GM21515 (cell line): ENCODE results near the gene CNOT8.
A peak's percentile ranks its signal among the peaks of the same experiment; 100 is the strongest.
"Not testable (repeated sequence)": the region's sequence is repeated elsewhere in the genome, so short reads cannot be mapped to it uniquely, and the experiment has no call there.

Experiments used
- ATAC-seq: cut with Tn5 transposase; IDR thresholded peaks from one replicate; pipeline ENCODE4 v1.9.1; 2021; ENCODE audit not compliant: unreplicated experiment

The CNOT8 gene

DNA sequence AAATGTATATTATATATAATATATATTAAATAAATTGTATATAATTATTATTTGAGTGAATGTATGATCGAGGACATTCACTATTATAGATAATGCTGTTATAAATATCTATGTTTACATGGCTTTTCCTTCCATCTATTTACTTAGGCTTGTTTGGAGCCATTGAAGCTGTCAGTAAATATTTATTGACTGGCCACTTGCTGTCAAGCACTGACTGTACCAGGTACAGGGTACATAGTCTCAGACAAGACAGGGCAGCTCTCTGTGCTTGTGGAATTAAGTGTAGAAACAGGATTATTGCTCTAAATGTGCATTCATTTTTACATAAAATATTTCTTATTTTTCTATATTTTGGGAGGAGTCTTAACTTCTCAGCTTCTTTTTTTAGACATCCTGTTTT is 24.4 kb upstream of the CNOT8 start:
- ATAC-seq: no peak

- ATAC-seq: not testable (repeated sequence)
These were observed 22.8 kb upstream of the CNOT8 start for GRCh38 chr5:154835701-154836052.

DNA sequence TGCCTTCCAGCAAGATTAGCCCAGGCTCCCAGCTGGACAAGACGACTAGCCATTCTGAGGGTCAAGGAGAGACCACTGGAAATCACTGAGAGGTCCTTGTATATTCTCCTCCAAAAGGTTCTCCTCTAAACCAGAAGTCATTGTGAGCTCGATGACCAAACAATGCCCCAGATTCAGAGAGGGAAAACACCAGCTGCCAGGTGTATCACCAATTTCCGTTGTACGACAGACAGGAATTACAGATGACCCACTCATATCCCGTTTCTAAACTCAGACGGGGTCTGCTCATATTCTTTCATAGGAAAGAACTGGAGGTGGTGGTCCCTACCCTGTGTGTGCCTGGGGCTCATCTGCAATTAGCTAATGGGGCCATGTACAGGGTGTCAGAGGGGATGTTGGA is 22.2 kb upstream of the CNOT8 start:
- ATAC-seq: no peak

GRCh38 chr5:154837009-154837901 is 21.2 kb upstream of the CNOT8 start:
- ATAC-seq: no peak

DNA sequence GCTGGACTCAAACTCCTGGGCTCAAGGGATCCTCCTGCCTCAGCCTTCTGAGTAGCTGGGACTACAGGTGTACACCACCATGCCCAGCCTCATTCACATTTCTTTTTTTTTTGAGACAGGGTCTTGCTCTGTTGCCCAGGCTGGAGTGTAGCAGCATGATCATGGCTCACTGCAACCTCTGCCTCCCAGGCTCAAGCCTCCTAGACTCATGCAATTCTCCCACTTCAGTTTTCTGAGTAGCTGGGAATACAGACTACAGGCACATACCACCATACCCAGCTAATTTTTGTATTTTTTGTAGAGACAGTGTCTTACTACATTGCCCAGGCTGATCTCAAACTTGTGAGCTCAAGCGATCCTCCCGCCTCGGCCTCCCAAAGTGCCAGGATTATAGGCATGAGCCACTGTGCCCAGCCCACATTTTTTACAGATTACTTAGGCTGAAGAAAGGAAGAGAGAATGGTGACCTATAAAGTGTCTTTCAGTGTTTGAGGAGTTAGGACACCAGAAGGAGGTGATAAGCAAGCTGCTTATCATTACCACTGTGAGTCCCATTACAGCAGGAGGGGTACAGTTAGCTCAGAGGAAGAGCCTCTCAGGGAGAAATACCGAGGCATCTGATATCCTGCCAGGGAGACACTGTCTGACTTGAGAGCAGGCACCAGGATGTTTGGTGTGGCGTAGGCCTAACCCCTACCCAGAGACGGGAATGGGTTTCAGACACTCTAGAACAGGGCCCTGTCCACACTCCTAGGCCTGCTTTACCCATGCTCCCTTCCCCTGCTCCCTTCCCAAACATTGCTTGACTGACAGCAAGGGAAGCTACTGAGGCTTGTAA is 17.8 kb upstream of the CNOT8 start:
- no peak for ATAC-seq

GRCh38 chr5:154841273-154841661 is 17.2 kb upstream of the CNOT8 start:
- no peak for ATAC-seq

GRCh38 chr5:154842689-154843530 is 15.5 kb upstream of the CNOT8 start:
- no peak for ATAC-seq

DNA sequence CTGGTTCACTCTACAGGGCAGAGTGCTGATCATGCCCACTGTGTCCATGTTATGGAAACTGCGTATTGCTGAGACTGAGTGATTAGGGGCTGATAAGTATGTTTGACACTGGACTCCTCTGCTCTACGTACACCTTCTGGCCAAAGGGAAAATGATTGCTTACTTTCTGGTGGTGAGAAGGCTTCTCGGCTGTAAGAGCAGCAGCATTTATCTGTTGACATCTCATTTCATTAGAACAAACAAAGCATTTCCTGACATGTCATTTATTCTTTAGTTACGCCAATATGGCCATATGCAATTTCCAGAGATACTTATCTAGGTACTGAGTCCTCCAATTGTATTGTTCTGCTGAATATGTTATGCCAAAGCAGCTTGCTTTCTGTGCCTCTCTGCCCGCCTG is 13.6 kb upstream of the CNOT8 start:
- no peak for ATAC-seq

- ATAC-seq: no peak
These were observed 9.1 kb upstream of the CNOT8 start for GRCh38 chr5:154849264-154849785.

GRCh38 chr5:154849791-154850201 is 8.6 kb upstream of the CNOT8 start:
- no peak for ATAC-seq

- no peak for ATAC-seq
These were observed 8.0 kb upstream of the CNOT8 start, which contains the start of gene FAXDC2 for GRCh38 chr5:154850255-154851062. Gene FAXDC2, minus strand, starts transcription at chr5:154850603. Its CDS starts 12,425 bp downstream, at chr5:154838178.

- ATAC-seq: no peak
These were observed 7.1 kb upstream of the CNOT8 start for GRCh38 chr5:154851351-154851750.

DNA sequence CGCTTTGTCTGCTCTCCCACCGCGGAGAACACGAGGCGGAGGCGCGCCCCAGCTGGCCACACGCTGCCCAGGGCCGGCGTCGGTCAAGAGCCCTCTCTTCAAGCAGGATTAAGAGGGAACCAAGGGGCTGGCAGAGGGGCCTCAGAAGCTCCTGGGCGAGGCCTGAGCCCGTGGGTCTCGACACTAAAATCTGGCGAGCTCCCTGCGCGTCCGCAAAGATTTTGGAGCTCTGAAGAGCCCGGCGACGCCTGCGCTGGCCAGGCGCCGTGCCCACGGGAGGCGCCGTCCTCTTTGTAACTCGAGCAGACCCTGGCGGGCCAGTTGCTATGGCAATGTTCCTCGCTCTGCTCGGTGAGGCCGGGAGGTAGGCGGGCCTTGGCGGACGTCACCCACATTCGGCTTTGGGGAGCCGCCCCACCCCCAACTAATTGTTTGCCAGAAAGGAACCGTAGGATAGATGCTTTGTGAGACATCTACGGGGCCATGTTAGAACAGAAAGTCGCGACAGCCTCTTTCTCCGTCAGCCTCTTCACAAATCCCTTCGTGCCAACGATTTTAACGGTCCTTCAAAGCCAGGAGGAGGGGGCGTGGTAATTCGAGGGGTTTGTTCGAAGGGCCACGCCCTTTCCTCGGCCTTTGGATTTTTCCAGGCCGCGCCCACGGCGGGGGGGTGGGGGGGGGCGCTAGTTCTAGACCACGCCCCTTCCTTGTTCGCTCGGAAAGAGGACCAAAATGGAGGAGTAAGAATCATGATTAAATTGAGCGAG is 714 bp upstream of the CNOT8 start:
- peak; percentile 60 for ATAC-seq

DNA sequence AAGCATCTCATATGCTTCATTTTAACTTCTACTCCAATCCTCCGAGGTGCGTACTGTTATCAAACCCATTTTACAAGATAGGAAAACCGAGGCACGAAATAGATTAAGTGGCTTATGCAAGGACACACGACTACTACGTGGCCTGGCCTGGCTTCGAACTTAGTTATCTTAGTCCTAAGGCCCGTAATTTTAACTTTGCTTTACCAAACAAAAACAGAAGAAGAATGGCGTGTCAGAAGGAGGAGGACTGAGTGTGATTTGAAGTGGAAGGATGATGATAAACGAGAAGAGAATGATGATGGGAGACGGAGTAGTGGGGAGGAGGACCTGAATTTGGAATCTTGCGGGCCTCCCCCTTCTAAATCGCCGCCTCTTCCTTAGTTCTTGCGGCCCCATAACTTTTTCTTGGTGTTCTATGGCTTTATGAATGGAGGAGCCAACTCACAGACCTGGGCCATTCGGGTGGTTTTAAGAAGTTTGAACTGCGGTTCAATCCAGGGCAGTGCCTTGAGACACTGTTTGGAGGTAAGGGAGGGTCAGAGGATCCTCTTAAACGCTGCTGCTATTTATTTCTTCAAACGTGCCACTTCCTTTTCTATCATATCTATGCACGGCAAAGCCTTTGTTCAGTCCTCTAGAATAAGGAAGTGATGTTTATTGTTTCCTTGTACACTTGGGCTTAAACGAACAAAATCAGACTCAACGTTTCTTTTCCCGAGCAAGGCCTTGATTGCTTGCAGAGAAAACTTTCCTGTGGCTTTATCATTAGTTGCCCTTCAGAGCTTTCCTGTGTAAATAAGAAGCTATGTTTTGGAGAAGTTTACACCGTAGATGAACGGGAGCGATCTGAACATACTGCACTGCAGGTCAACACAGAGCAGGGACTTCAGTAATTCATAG is 795 bp downstream of the CNOT8 start:
- ATAC-seq: peak; percentile 19

- no peak for ATAC-seq
These were observed 1.7 kb downstream of the CNOT8 start for GRCh38 chr5:154860123-154860522.

GRCh38 chr5:154860765-154861164 is 2.3 kb downstream of the CNOT8 start:
- no peak for ATAC-seq

GRCh38 chr5:154861946-154862345 is 3.5 kb downstream of the CNOT8 start:
- ATAC-seq: no peak

DNA sequence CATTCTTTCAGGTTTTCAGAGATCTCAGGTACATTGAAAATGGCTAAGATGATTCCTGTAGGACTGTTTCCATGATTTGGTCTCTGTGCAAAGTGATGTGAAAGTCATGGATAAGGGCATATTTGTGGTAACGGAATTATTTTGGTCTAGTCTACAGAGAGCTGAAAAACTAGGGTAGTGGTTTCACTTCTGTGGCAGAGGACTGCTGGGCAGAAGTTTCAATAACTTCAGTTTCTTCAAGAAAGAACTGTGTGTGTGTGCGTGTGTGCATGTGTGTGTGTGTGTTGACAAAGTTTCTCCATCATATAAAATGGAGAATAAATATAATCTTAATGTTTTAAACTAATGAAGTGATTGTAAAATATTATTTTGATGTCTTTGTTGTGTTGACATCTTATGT is 4.3 kb downstream of the CNOT8 start:
- ATAC-seq: no peak
